Neuronal stem cell (in vitro differentiated cells): Measurements from ENCODE around the gene UCHL5.
"Not testable (repeated sequence)": the region's sequence is repeated elsewhere in the genome, so short reads cannot be mapped to it uniquely, and the experiment has no call there.

Experiments used
- DNase-seq: peaks from one replicate; pipeline ENCODE4 v3.0.0-alpha.2; 2013; ENCODE audit warnings: low spot score
- H2AFZ ChIP-seq: one replicate; pipeline ENCODE4 v1.6.1; 2013; ENCODE audit warnings: mild to moderate bottlenecking, low read length, inconsistent platforms
- H2AK5ac ChIP-seq: 2 replicates; pipeline ENCODE4 v1.6.1; 2013; ENCODE audit warnings: low read depth, mild to moderate bottlenecking, inconsistent platforms, low read length, moderate library complexity, mixed read lengths
- H2BK120ac ChIP-seq: 2 replicates; pipeline ENCODE4 v1.6.1; 2013; ENCODE audit warnings: low read depth, mild to moderate bottlenecking, inconsistent platforms, low read length, moderate library complexity, mixed read lengths
- H2BK12ac ChIP-seq: one replicate; pipeline ENCODE4 v1.6.1; 2013; ENCODE audit warnings: low read length, inconsistent platforms
- H2BK15ac ChIP-seq: 2 replicates; pipeline ENCODE4 v1.6.1; 2013; ENCODE audit warnings: mild to moderate bottlenecking, low read length, inconsistent platforms, mixed read lengths
- H2BK5ac ChIP-seq: one replicate; pipeline ENCODE4 v1.6.1; 2013; ENCODE audit warnings: inconsistent platforms, mild to moderate bottlenecking, low read length, moderate library complexity
- H3K14ac ChIP-seq: one replicate; pipeline ENCODE4 v1.6.1; 2013; ENCODE audit warnings: low read length, inconsistent platforms
- H3K18ac ChIP-seq: 2 replicates; pipeline ENCODE4 v1.6.1; 2013; ENCODE audit warnings: low read length, inconsistent platforms
- H3K23ac ChIP-seq: 2 replicates; pipeline ENCODE4 v1.6.1; 2013; ENCODE audit warnings: low read depth, mild to moderate bottlenecking, mixed read lengths, low read length, inconsistent platforms; ENCODE audit not compliant: poor library complexity
- H3K27ac ChIP-seq: replicated peaks from 3 replicates; pipeline ENCODE4 v1.5.1; 2013; ENCODE audit warnings: low read length, inconsistent platforms
- H3K27me3 ChIP-seq, 3 experiments: 2 replicates each; pipeline ENCODE4 v1.6.1; 2013; ENCODE audit warnings: low read length in 3 of 3, mild to moderate bottlenecking in 2 of 3, inconsistent platforms in 1 of 3, low read depth in 1 of 3, mixed read lengths in 1 of 3, moderate library complexity in 1 of 3; ENCODE audit not compliant: control insufficient read depth in 3 of 3, insufficient read depth in 3 of 3
- H3K36me3 ChIP-seq, 2 donors: replicated peaks in 1 of 2; 2 replicates each; pipeline ENCODE4 v1.6.1; 2013; ENCODE audit warnings: low read length in 2 of 2; ENCODE audit not compliant: control insufficient read depth in 2 of 2, insufficient read depth in 2 of 2
- H3K4ac ChIP-seq: 2 replicates; pipeline ENCODE4 v1.6.1; 2013; ENCODE audit warnings: inconsistent platforms, mild to moderate bottlenecking, low read length, moderate library complexity
- H3K4me1 ChIP-seq, 2 donors: 1 replicate in 1 of 2; 2 replicates in 1 of 2; pipeline ENCODE4 v1.6.1; 2013; ENCODE audit warnings: low read length in 2 of 2, low read depth in 1 of 2; ENCODE audit not compliant: control insufficient read depth in 2 of 2, insufficient read depth in 1 of 2
- H3K4me2 ChIP-seq: one replicate; pipeline ENCODE4 v1.6.1; 2013; ENCODE audit warnings: mild to moderate bottlenecking, low read length, inconsistent platforms; ENCODE audit not compliant: insufficient read depth, poor library complexity, severe bottlenecking
- H3K4me3 ChIP-seq, 2 donors: 2 replicates each; pipeline ENCODE4 v1.5.1; 2013; ENCODE audit warnings: low read length in 2 of 2, mild to moderate bottlenecking in 2 of 2, inconsistent platforms in 1 of 2, moderate library complexity in 1 of 2
- H3K79me1 ChIP-seq: one replicate; pipeline ENCODE4 v1.6.1; 2013; ENCODE audit warnings: low read depth, mild to moderate bottlenecking, inconsistent platforms, low read length, moderate library complexity
- H3K9ac ChIP-seq: one replicate; pipeline ENCODE4 v1.6.1; 2013; ENCODE audit warnings: mild to moderate bottlenecking, low read depth, low read length, inconsistent platforms; ENCODE audit not compliant: poor library complexity
- H3K9me3 ChIP-seq, 2 donors: replicated peaks in 1 of 2; 2 replicates each; pipeline versions ENCODE3 to v1.6.1; 2013; ENCODE audit warnings: low read length in 2 of 2, mild to moderate bottlenecking in 2 of 2, inconsistent platforms in 1 of 2, low read depth in 1 of 2, mixed read lengths in 1 of 2, moderate library complexity in 1 of 2; ENCODE audit not compliant: control insufficient read depth in 2 of 2, insufficient read depth in 1 of 2
- H4K8ac ChIP-seq: one replicate; pipeline ENCODE4 v1.6.1; 2013; ENCODE audit warnings: low read depth, mild to moderate bottlenecking, inconsistent platforms, low read length, moderate library complexity
- H4K91ac ChIP-seq: one replicate; pipeline ENCODE4 v1.6.1; 2013; ENCODE audit warnings: low read length, low read depth, mild to moderate bottlenecking, inconsistent platforms; ENCODE audit not compliant: poor library complexity
- WGBS, 2 donors: extraction: QIAGEN DNeasy Blood & Tissue Kit; methylation state at CpG; one replicate each; pipeline ENCODE4 v1.1.7; 2013; ENCODE audit warnings: missing lambda C conversion rate in 2 of 2, mixed read lengths in 1 of 2; ENCODE audit not compliant: insufficient read length in 2 of 2, insufficient replicate concordance in 1 of 2; ENCODE audit errors: extremely low coverage in 2 of 2; 5-methylcytosine and 5-hydroxymethylcytosine counted together

Gene UCHL5

GRCh38 chr1:192986748-192987334 lies 72.3 kb downstream of the UCHL5 start:
- H3K14ac ChIP-seq, H4K91ac ChIP-seq, H2AFZ ChIP-seq, DNase-seq, H3K9ac ChIP-seq, H3K4ac ChIP-seq, H2AK5ac ChIP-seq, H2BK120ac ChIP-seq, H3K27me3 ChIP-seq, H3K79me1 ChIP-seq, H3K18ac ChIP-seq, H4K8ac ChIP-seq, H2BK12ac ChIP-seq, H3K9me3 ChIP-seq, H3K23ac ChIP-seq, H3K4me1 ChIP-seq, H3K27ac ChIP-seq, H3K4me3 ChIP-seq, H3K36me3 ChIP-seq, H2BK5ac ChIP-seq, H2BK15ac ChIP-seq, H3K4me2 ChIP-seq: not testable (repeated sequence)
- WGBS, 2 donors, result no CpG with 5 or more reads among the region's 38 CpGs

DNA sequence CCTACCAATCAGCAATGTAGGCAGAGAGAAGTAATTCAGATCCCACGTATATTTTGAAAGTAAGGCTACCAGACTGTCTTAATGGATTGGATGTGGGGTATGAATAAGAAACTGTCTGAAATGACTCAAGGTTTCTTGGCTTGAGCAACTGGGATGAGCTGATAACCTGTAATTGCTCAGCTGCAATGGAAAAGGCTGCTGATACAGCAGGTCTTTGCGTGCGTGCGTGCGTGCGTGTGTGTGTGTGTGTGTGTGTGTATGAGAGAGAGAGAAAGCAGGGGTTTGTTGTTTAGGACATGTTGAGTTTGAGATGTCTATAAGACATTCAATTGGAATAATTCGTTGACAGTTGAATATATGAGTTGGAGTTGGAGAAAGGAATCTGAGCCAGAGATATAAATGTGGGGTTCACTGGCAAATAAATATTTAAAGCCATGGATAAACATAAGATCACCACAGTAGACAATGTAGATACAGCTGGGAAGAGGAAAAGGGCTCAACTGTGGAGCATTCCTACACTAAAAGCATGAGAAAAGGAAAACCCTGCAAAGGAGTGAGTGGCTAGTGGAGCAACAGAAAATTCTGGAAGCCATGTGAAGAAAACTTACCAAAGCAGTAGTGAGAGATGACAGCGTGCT lies 72.9 kb downstream of the UCHL5 start:
- WGBS, 2 donors, result 100% methylated on average over 1 of the region's 8 CpGs; no CpG with 5 or more reads in 1 of the 2 donors
- Histone ChIP-seq H3K4ac (no peak overlapping the region), H3K4me3 (no peak overlapping the region), H2AFZ (no peak overlapping the region), H2AK5ac (no peak overlapping the region), H3K18ac (no peak overlapping the region), H3K23ac (no peak overlapping the region), H2BK12ac (no peak overlapping the region), H2BK120ac (no peak overlapping the region), H3K27me3 (no peaks in the 10 kb centered on the region), H2BK15ac (no peak overlapping the region), H2BK5ac (no peak overlapping the region), H4K91ac (no peak overlapping the region), H3K9me3 (no peaks in the 10 kb centered on the region), H3K27ac (no peak overlapping the region), H3K4me2 (no peak overlapping the region), H3K36me3 (no peaks in the 10 kb centered on the region), H3K79me1 (no peaks in the 10 kb centered on the region), H3K14ac (no peak overlapping the region), H3K4me1 (no peaks in the 10 kb centered on the region), H3K9ac (no peak overlapping the region), H4K8ac (no peak overlapping the region)
- DNase-seq, result no peak

- H2AK5ac ChIP-seq, result no peak overlapping the region
- H3K36me3 ChIP-seq, result no peaks in the 10 kb centered on the region
- no peak overlapping the region for H3K4me2 ChIP-seq
- no peak overlapping the region for H3K9ac ChIP-seq
- H3K18ac ChIP-seq, result no peak overlapping the region
- H3K4me3 ChIP-seq, result no peak overlapping the region
- H3K14ac ChIP-seq, result no peak overlapping the region
- H3K79me1 ChIP-seq, result no peaks in the 10 kb centered on the region
- no peak overlapping the region for H3K27ac ChIP-seq
- no peak overlapping the region for H2BK15ac ChIP-seq
- no peak overlapping the region for H2AFZ ChIP-seq
- no peak overlapping the region for H4K8ac ChIP-seq
- no peaks in the 10 kb centered on the region for H3K9me3 ChIP-seq
- WGBS, 2 donors, result no CpG with 5 or more reads among the region's 1 CpG
- no peak overlapping the region for H2BK120ac ChIP-seq
- H4K91ac ChIP-seq, result no peak overlapping the region
- no peak overlapping the region for H2BK12ac ChIP-seq
- H3K4me1 ChIP-seq, result no peaks in the 10 kb centered on the region
- no peak for DNase-seq
- no peak overlapping the region for H3K23ac ChIP-seq
- no peak overlapping the region for H2BK5ac ChIP-seq
- H3K4ac ChIP-seq, result no peak overlapping the region
- no peaks in the 10 kb centered on the region for H3K27me3 ChIP-seq
Measured at GRCh38 chr1:192984080-192984479, 75.1 kb downstream of the UCHL5 start.

DNA sequence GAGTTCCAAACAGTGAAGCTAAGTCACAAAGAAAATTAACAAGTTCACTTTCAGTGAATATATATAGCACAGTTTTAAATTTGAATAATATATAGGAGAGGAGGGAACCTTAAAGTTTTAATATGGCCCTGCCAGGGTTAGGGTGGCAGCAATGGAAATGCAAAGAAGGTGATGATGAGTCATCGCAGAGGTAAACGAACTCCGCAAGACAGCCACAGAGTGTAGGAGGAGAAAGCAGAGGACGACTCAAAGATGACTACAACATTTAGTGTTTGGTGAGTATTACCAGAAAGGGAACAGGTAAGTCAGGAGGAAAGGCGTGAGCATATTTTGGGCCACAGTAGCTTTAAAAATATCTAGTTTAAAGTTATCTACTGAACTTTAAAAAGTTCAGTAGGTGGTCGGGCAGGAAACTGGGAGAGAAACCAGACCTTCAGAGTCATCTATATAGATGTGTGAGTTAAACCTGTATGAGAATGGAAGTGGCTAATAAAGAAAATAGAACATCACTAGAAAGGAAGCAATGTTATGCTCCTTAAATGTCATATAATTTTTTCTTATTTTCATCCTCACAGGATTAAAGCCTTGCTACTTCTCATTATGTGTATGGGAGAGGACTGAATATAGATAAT lies 75.7 kb downstream of the UCHL5 start:
- Histone ChIP-seq H2AFZ (no peak overlapping the region), H3K9me3 (no peaks in the 10 kb centered on the region), H3K9ac (no peak overlapping the region), H3K79me1 (no peaks in the 10 kb centered on the region), H3K4me1 (no peaks in the 10 kb centered on the region), H2AK5ac (no peak overlapping the region), H3K36me3 (no peaks in the 10 kb centered on the region), H3K23ac (no peak overlapping the region), H4K91ac (no peak overlapping the region), H3K4me3 (no peak overlapping the region), H2BK5ac (no peak overlapping the region), H3K27me3 (no peaks in the 10 kb centered on the region), H4K8ac (no peak overlapping the region), H3K4me2 (no peak overlapping the region), H2BK120ac (no peak overlapping the region), H3K27ac (no peak overlapping the region), H2BK15ac (no peak overlapping the region), H3K14ac (no peak overlapping the region), H3K18ac (no peak overlapping the region), H2BK12ac (no peak overlapping the region), H3K4ac (no peak overlapping the region)
- no CpG with 5 or more reads among the region's 6 CpGs for WGBS, 2 donors
- DNase-seq, result no peak
